Trophoblast cell (in vitro differentiated cells and primary cell): ENCODE measurements around the gene SIAH3.

Experiments
- DNase-seq, 2 donors: peaks; one replicate each; pipeline ENCODE4 v3.0.0-alpha.2; 2016
- H2AFZ ChIP-seq: 2 replicates; pipeline ENCODE4 v1.6.1; 2013; ENCODE audit warnings: low read length, moderate library complexity, mild to moderate bottlenecking; ENCODE audit not compliant: insufficient read depth, poor library complexity
- H2AK5ac ChIP-seq: 2 replicates; pipeline ENCODE4 v1.6.1; 2013; ENCODE audit warnings: mild to moderate bottlenecking, low read length
- H2BK120ac ChIP-seq: 2 replicates; pipeline ENCODE4 v1.6.1; 2013; ENCODE audit warnings: low read length, mild to moderate bottlenecking, moderate library complexity; ENCODE audit not compliant: insufficient read depth, poor library complexity
- H2BK12ac ChIP-seq: 2 replicates; pipeline ENCODE4 v1.6.1; 2013; ENCODE audit warnings: mild to moderate bottlenecking, low read length, moderate library complexity
- H2BK5ac ChIP-seq: 2 replicates; pipeline ENCODE4 v1.6.1; 2013; ENCODE audit warnings: low read length, low read depth, moderate library complexity, mild to moderate bottlenecking; ENCODE audit not compliant: poor library complexity
- H3K14ac ChIP-seq: 2 replicates; pipeline ENCODE4 v1.6.1; 2013; ENCODE audit warnings: mild to moderate bottlenecking, low read length
- H3K18ac ChIP-seq: 2 replicates; pipeline ENCODE4 v1.6.1; 2013; ENCODE audit warnings: mild to moderate bottlenecking, low read length
- H3K23ac ChIP-seq: 2 replicates; pipeline ENCODE4 v1.6.1; 2013; ENCODE audit warnings: low read length
- H3K27ac ChIP-seq: 2 replicates; pipeline ENCODE4 v1.5.1; 2013; ENCODE audit warnings: low read depth, mild to moderate bottlenecking, inconsistent platforms, low read length, moderate library complexity
- H3K27me3 ChIP-seq: 2 replicates; pipeline ENCODE4 v1.6.1; 2013; ENCODE audit warnings: inconsistent platforms, mild to moderate bottlenecking, low read length, moderate library complexity; ENCODE audit not compliant: insufficient read depth
- H3K36me3 ChIP-seq, 2 experiments: 1 replicate in 1 of 2; 2 replicates in 1 of 2; pipeline ENCODE4 v1.6.1; 2013; ENCODE audit warnings: low read length in 2 of 2, mild to moderate bottlenecking in 2 of 2, moderate library complexity in 1 of 2; ENCODE audit not compliant: insufficient read depth in 2 of 2, control insufficient read depth in 1 of 2
- H3K4ac ChIP-seq: 2 replicates; pipeline ENCODE4 v1.6.1; 2013; ENCODE audit warnings: low read depth, mild to moderate bottlenecking, low read length, moderate library complexity
- H3K4me1 ChIP-seq, 2 experiments: 1 replicate in 1 of 2; 2 replicates in 1 of 2; pipeline ENCODE4 v1.6.1; 2013; ENCODE audit warnings: low read length in 2 of 2, mild to moderate bottlenecking in 2 of 2, moderate library complexity in 1 of 2; ENCODE audit not compliant: insufficient read depth in 2 of 2, control insufficient read depth in 1 of 2
- H3K4me2 ChIP-seq: 2 replicates; pipeline ENCODE4 v1.6.1; 2013; ENCODE audit warnings: inconsistent platforms, mild to moderate bottlenecking, low read length, moderate library complexity
- H3K4me3 ChIP-seq: 2 replicates; pipeline ENCODE4 v1.5.1; 2013; ENCODE audit warnings: mild to moderate bottlenecking, low read depth, low read length, inconsistent platforms
- H3K79me1 ChIP-seq: one replicate; pipeline ENCODE4 v1.6.1; 2013; ENCODE audit warnings: low read length
- H3K79me2 ChIP-seq: 2 replicates; pipeline ENCODE4 v1.6.1; 2013; ENCODE audit warnings: low read length, mild to moderate bottlenecking; ENCODE audit not compliant: control insufficient read depth, insufficient read depth, poor library complexity
- H3K9ac ChIP-seq: 2 replicates; pipeline ENCODE4 v1.6.1; 2013; ENCODE audit warnings: mild to moderate bottlenecking, low read length
- H3K9me3 ChIP-seq: 2 replicates; pipeline ENCODE4 v1.6.1; 2013; ENCODE audit warnings: low read depth, mild to moderate bottlenecking, control low read depth, inconsistent platforms, low read length; ENCODE audit not compliant: insufficient read depth
- H4K12ac ChIP-seq: 2 replicates; pipeline ENCODE4 v1.6.1; 2013; ENCODE audit warnings: low read depth, mild to moderate bottlenecking, low read length, moderate library complexity
- H4K8ac ChIP-seq: 2 replicates; pipeline ENCODE4 v1.6.1; 2013; ENCODE audit warnings: low read depth, mild to moderate bottlenecking, low read length, moderate library complexity
- H4K91ac ChIP-seq: one replicate; pipeline ENCODE4 v1.6.1; 2013; ENCODE audit warnings: low read depth, mild to moderate bottlenecking, low read length, moderate library complexity
- WGBS: extraction: QIAGEN DNeasy Blood & Tissue Kit; methylation state at CpG from one replicate; pipeline ENCODE4 v1.1.7; 2013; ENCODE audit warnings: missing lambda C conversion rate; ENCODE audit not compliant: insufficient read length, insufficient coverage; ENCODE audit errors: extremely low coverage; 5-methylcytosine and 5-hydroxymethylcytosine counted together

SIAH3 gene

GRCh38 chr13:45879666-45880065, 28.1 kb upstream of the SIAH3 start:
- no peak overlapping the region for H4K8ac ChIP-seq
- H3K79me1 ChIP-seq = no peaks in the 10 kb centered on the region
- no peak overlapping the region for H3K27ac ChIP-seq
- H2BK12ac ChIP-seq = no peak overlapping the region
- no peaks in the 10 kb centered on the region for H3K4me1 ChIP-seq
- no peaks in the 10 kb centered on the region for H3K27me3 ChIP-seq
- H4K91ac ChIP-seq = no peak overlapping the region
- no peaks in the 10 kb centered on the region for H3K79me2 ChIP-seq
- DNase-seq = peak in 1 of 2 donors; percentile 43
- no peak overlapping the region for H2AFZ ChIP-seq
- H3K4ac ChIP-seq = no peak overlapping the region
- no peak overlapping the region for H2AK5ac ChIP-seq
- no peak overlapping the region for H4K12ac ChIP-seq
- H3K18ac ChIP-seq = no peak overlapping the region
- H3K4me3 ChIP-seq = no peak overlapping the region
- H3K23ac ChIP-seq = no peak overlapping the region
- H3K14ac ChIP-seq = no peak overlapping the region
- WGBS = no CpG with 5 or more reads among the region's 5 CpGs
- H3K36me3 ChIP-seq = no peaks in the 10 kb centered on the region
- H3K9me3 ChIP-seq = peaks cover 2% of the 10 kb centered on the region
- H3K4me2 ChIP-seq = no peak overlapping the region
- no peak overlapping the region for H2BK5ac ChIP-seq
- no peak overlapping the region for H2BK120ac ChIP-seq
- no peak overlapping the region for H3K9ac ChIP-seq

GRCh38 chr13:45878966-45879365, 27.4 kb upstream of the SIAH3 start:
- Histone ChIP-seq H3K27me3 (no peaks in the 10 kb centered on the region), H4K12ac (no peak overlapping the region), H2BK120ac (no peak overlapping the region), H3K14ac (no peak overlapping the region), H3K27ac (no peak overlapping the region), H3K4me3 (no peak overlapping the region), H4K8ac (no peak overlapping the region), H2BK5ac (no peak overlapping the region), H3K23ac (no peak overlapping the region), H3K9ac (no peak overlapping the region), H3K4me1 (peaks cover 0 to under 1% of the 10 kb centered on the region in 2 experiments), H4K91ac (no peak overlapping the region), H3K18ac (no peak overlapping the region), H3K4ac (no peak overlapping the region), H3K36me3 (no peaks in the 10 kb centered on the region), H2BK12ac (no peak overlapping the region), H3K79me2 (no peaks in the 10 kb centered on the region), H3K79me1 (no peaks in the 10 kb centered on the region), H3K9me3 (peaks cover 2% of the 10 kb centered on the region), H2AFZ (no peak overlapping the region), H3K4me2 (no peak overlapping the region), H2AK5ac (no peak overlapping the region)
- no CpG with 5 or more reads among the region's 5 CpGs for WGBS
- DNase-seq = no peak

- WGBS = no CpG with 5 or more reads among the region's 4 CpGs
- H4K8ac ChIP-seq = no peak overlapping the region
- no peak overlapping the region for H2AK5ac ChIP-seq
These were observed 25.2 kb upstream of the SIAH3 start for GRCh38 chr13:45876781-45877180.

GRCh38 chr13:45875951-45876350, 24.4 kb upstream of the SIAH3 start:
- no peak overlapping the region for H3K4me2 ChIP-seq
- no peak overlapping the region for H3K14ac ChIP-seq
- H3K79me2 ChIP-seq = no peaks in the 10 kb centered on the region
- no peak overlapping the region for H2AFZ ChIP-seq
- no peaks in the 10 kb centered on the region for H3K79me1 ChIP-seq
- no peak overlapping the region for H4K91ac ChIP-seq
- peak in 1 of 2 donors; percentile 4 for DNase-seq
- WGBS = no CpG with 5 or more reads among the region's 9 CpGs
- H3K4ac ChIP-seq = no peak overlapping the region
- no peak overlapping the region for H3K4me3 ChIP-seq
- peaks cover 2% of the 10 kb centered on the region for H3K9me3 ChIP-seq
- no peak overlapping the region for H2BK12ac ChIP-seq
- H3K27ac ChIP-seq = no peak overlapping the region
- peaks cover 4 to 8% of the 10 kb centered on the region in 2 experiments for H3K4me1 ChIP-seq
- no peak overlapping the region for H2BK120ac ChIP-seq
- no peak overlapping the region for H2BK5ac ChIP-seq
- no peaks in the 10 kb centered on the region for H3K36me3 ChIP-seq
- no peak overlapping the region for H3K9ac ChIP-seq
- no peak overlapping the region for H3K23ac ChIP-seq
- H3K18ac ChIP-seq = no peak overlapping the region
- no peak overlapping the region for H2AK5ac ChIP-seq
- no peak overlapping the region for H4K12ac ChIP-seq
- H4K8ac ChIP-seq = no peak overlapping the region
- H3K27me3 ChIP-seq = no peaks in the 10 kb centered on the region

More at GRCh38 chr13:45876781-45877180, 25.2 kb upstream of the SIAH3 start:
- Histone ChIP-seq H3K4me3 (no peak overlapping the region), H4K12ac (no peak overlapping the region), H3K18ac (no peak overlapping the region), H3K14ac (no peak overlapping the region), H2BK120ac (no peak overlapping the region), H2BK12ac (no peak overlapping the region), H3K36me3 (no peaks in the 10 kb centered on the region), H3K27ac (no peak overlapping the region), H3K9ac (no peak overlapping the region), H3K27me3 (no peaks in the 10 kb centered on the region), H3K4me1 (peaks cover 4 to 8% of the 10 kb centered on the region in 2 experiments), H2AFZ (no peak overlapping the region), H3K9me3 (peaks cover 2% of the 10 kb centered on the region), H3K79me2 (no peaks in the 10 kb centered on the region), H2BK5ac (no peak overlapping the region), H3K23ac (no peak overlapping the region), H3K79me1 (no peaks in the 10 kb centered on the region), H3K4ac (no peak overlapping the region), H4K91ac (no peak overlapping the region), H3K4me2 (no peak overlapping the region)
- DNase-seq = no peak
